ENCODE results near the gene UBASH3B. TPM values are rescaled to one million over a fixed set of nuclear protein-coding genes. Genes with fewer than 3 reads are reported as not detected.

The UBASH3B gene
- total and polyA plus RNA-seq, 11 donors, result 0.72 to 19.0 (median 1.7) TPM

GRCh38 chr11:122700666-122701065, 45.1 kb downstream of the UBASH3B start:
- 96 to 100% (median 99%) methylated on average over 3 of the region's 3 CpGs for WGBS, 4 donors

GRCh38 chr11:122701143-122701542, 45.6 kb downstream of the UBASH3B start:
- TF ChIP-seq POLR2A (IDR thresholded peaks at IDR 0.05) (no peak), CTCF (IDR thresholded peaks at IDR 0.05) (no peak)
- DNase-seq, result no peak
- Histone ChIP-seq H3K36me3 (no peaks in the 10 kb centered on the region), H3K4me1 (peaks cover 0 to 30% (median 0%) of the 10 kb centered on the region in 12 donors), H3K9me3 (no peaks in the 10 kb centered on the region), H3K4me3 (no peak overlapping the region), H3K27me3 (no peaks in the 10 kb centered on the region), H3K27ac (no peak overlapping the region)
- ATAC-seq, result no peak
- intact Hi-C loops (cut with DNase I), result no loop called here
- WGBS, 4 donors, result 77 to 83% (median 80%) methylated on average over 4 of the region's 4 CpGs

More at GRCh38 chr11:122700666-122701065, 45.1 kb downstream of the UBASH3B start:
- TF ChIP-seq POLR2A (IDR thresholded peaks at IDR 0.05) (no peak), CTCF (IDR thresholded peaks at IDR 0.05) (no peak)
- DNase-seq (no peak), ATAC-seq (no peak)
- H3K27ac ChIP-seq, result no peak overlapping the region
- H3K4me1 ChIP-seq, result peaks cover 0 to 30% (median 0%) of the 10 kb centered on the region in 12 donors
- H3K36me3 ChIP-seq, result no peaks in the 10 kb centered on the region
- H3K9me3 ChIP-seq, result no peaks in the 10 kb centered on the region
- H3K27me3 ChIP-seq, result no peaks in the 10 kb centered on the region
- intact Hi-C loops (cut with DNase I), result no loop called here
- no peak overlapping the region for H3K4me3 ChIP-seq

- no peak for ATAC-seq
- WGBS, 4 donors, result 80 to 94% (median 84%) methylated on average over 8 of the region's 8 CpGs
These were observed 48.2 kb downstream of the UBASH3B start for GRCh38 chr11:122703541-122704272.

GRCh38 chr11:122705396-122705795, 49.9 kb downstream of the UBASH3B start:
- H3K36me3 ChIP-seq, result no peaks in the 10 kb centered on the region
- peaks cover 0 to 12% (median 0%) of the 10 kb centered on the region in 12 donors for H3K4me1 ChIP-seq
- no peaks in the 10 kb centered on the region for H3K9me3 ChIP-seq
- no peaks in the 10 kb centered on the region for H3K27me3 ChIP-seq
- TF ChIP-seq CTCF (IDR thresholded peaks at IDR 0.05) (no peak), POLR2A (IDR thresholded peaks at IDR 0.05) (no peak)
- H3K27ac ChIP-seq, result no peak overlapping the region
- 92 to 98% (median 95%) methylated on average over 7 of the region's 7 CpGs for WGBS, 4 donors
- DNase-seq (no peak), ATAC-seq (no peak)
- no peak overlapping the region for H3K4me3 ChIP-seq
- intact Hi-C loops (cut with DNase I), result loop anchor here in 1 of 10 donors (5.0 kb wide), 1 partner anchor 37 kb away; no protein-coding TSS in a partner anchor

More at GRCh38 chr11:122703541-122704272, 48.2 kb downstream of the UBASH3B start:
- Histone ChIP-seq H3K9me3 (no peaks in the 10 kb centered on the region), H3K36me3 (no peaks in the 10 kb centered on the region), H3K27ac (no peak overlapping the region), H3K4me3 (no peak overlapping the region), H3K4me1 (peaks cover 0 to 8% (median 0%) of the 10 kb centered on the region in 12 donors), H3K27me3 (no peaks in the 10 kb centered on the region)
- intact Hi-C loops (cut with DNase I), result no loop called here
- no peak for TF ChIP-seq POLR2A (IDR thresholded peaks at IDR 0.05)
- DNase-seq, result no peak
